Breast epithelium (tissue), 4 donors: ENCODE measurements around the gene SORBS2. TPM values are rescaled to one million over a fixed set of nuclear protein-coding genes. Genes with fewer than 3 reads are reported as not detected.

Experiments
- DNase-seq, 2 donors: peaks; one replicate each; pipeline ENCODE4 v3.0.0-alpha.2; 2019; ENCODE audit warnings: low spot score in 2 of 2
- H3K27ac ChIP-seq, 2 donors: fragments of 200-600 bp; sonication (generic) in 1 of 2; one replicate each; pipeline ENCODE4 v1.5.1; 2016 to 2019; ENCODE audit warnings: mild to moderate bottlenecking in 1 of 2
- H3K27me3 ChIP-seq, 2 donors: fragments of 200-600 bp; sonication (generic) in 1 of 2; one replicate each; pipeline versions ENCODE4 v1.5.1 to v1.6.0; 2017 to 2019; ENCODE audit warnings: control low read depth in 1 of 2, mild to moderate bottlenecking in 1 of 2
- H3K36me3 ChIP-seq: fragments of 200-600 bp; one replicate; pipeline ENCODE4 v1.5.1; 2019
- H3K4me1 ChIP-seq, 2 donors: fragments of 200-600 bp; sonication (generic); one replicate each; pipeline ENCODE4 v1.5.1; 2016 to 2019; ENCODE audit warnings: control low read depth in 1 of 2
- H3K4me3 ChIP-seq, 3 donors: fragments of 200-600 bp; sonication (generic); 1 replicate in 2 of 3; 2 replicates in 1 of 3; pipeline ENCODE4 v1.5.1; 2016 to 2019; ENCODE audit warnings: mild to moderate bottlenecking in 3 of 3, moderate library complexity in 2 of 3
- H3K9me3 ChIP-seq, 2 donors: fragments of 200-600 bp; sonication (generic) in 1 of 2; one replicate each; pipeline ENCODE4 v1.5.1; 2016 to 2019; ENCODE audit warnings: control low read depth in 1 of 2
- CTCF ChIP-seq, 3 donors: fragments of 450-650 bp; IDR thresholded peaks; one replicate each; pipeline ENCODE4 v1.5.1; 2016 to 2017; ENCODE audit warnings: antibody characterized with exemption in 3 of 3, mild to moderate bottlenecking in 3 of 3, moderate library complexity in 3 of 3
- POLR2A ChIP-seq: fragments of 450-650 bp; IDR thresholded peaks from one replicate; pipeline ENCODE4 v1.6.1; 2016; ENCODE audit warnings: antibody characterized with exemption, mild to moderate bottlenecking, moderate library complexity
- POLR2AphosphoS5 ChIP-seq, 3 donors: sonication (generic); formaldehyde crosslinking; IDR thresholded peaks; one replicate each; pipeline ENCODE4 v1.6.1; 2017; ENCODE audit warnings: antibody characterized with exemption in 3 of 3
- intact Hi-C: fragments of 100-400 bp; cut with DNase I; formaldehyde crosslinking; loops from one replicate; pipeline ENCODE4 v1.15.1; 2023; ENCODE audit warnings: low total_unique reads
- total RNA-seq, 3 donors: library from RNA; depleted of rRNA; stranded (reverse); fragments of >200 nt; gene quantifications; one replicate each; pipeline ENCODE4 v1.1.0, GENCODE V29; 2016

Gene SORBS2
- total RNA-seq, 3 donors from 2014 or later = 21.8 to 132 (median 105) TPM

- intact Hi-C loops = no loop called here
- TF ChIP-seq POLR2AphosphoS5 (IDR thresholded peaks at IDR 0.05) = no peak
- TF ChIP-seq CTCF (IDR thresholded peaks at IDR 0.05) = no peak
- no peak for TF ChIP-seq POLR2A
- DNase-seq = no peak
- Histone ChIP-seq H3K4me3 (peak overlapping the region; percentile 10 to 67 (median 53)), H3K4me1 (no peaks in the 10 kb centered on the region), H3K27me3 (no peaks in the 10 kb centered on the region), H3K9me3 (no peaks in the 10 kb centered on the region), H3K36me3 (no peaks in the 10 kb centered on the region), H3K27ac (peak overlapping the region; percentile 74 to 75)
These were observed 1.1 kb downstream of the SORBS2 start for GRCh38 chr4:185810746-185811508.

GRCh38 chr4:185809533-185810071, 2.4 kb downstream of the SORBS2 start:
- H3K27me3 ChIP-seq = no peaks in the 10 kb centered on the region
- H3K4me3 ChIP-seq = peak overlapping the region in 2 of 3 donors; percentile 53 to 67
- DNase-seq = no peak
- H3K36me3 ChIP-seq = no peaks in the 10 kb centered on the region
- TF ChIP-seq POLR2A (no peak), CTCF (IDR thresholded peaks at IDR 0.05) (no peak), POLR2AphosphoS5 (IDR thresholded peaks at IDR 0.05) (no peak)
- no peaks in the 10 kb centered on the region for H3K4me1 ChIP-seq
- intact Hi-C loops = no loop called here
- peak overlapping the region; percentile 74 to 75 for H3K27ac ChIP-seq
- H3K9me3 ChIP-seq = no peaks in the 10 kb centered on the region

GRCh38 chr4:185809121-185809520, 2.9 kb downstream of the SORBS2 start:
- H3K27ac ChIP-seq = peak overlapping the region in 1 of 2 donors; percentile 74
- peak overlapping the region in 2 of 3 donors; percentile 53 to 67 for H3K4me3 ChIP-seq

GRCh38 chr4:185805979-185806378, 6.0 kb downstream of the SORBS2 start:
- Histone ChIP-seq H3K4me1 (no peaks in the 10 kb centered on the region), H3K36me3 (no peaks in the 10 kb centered on the region)
- DNase-seq = no peak

More at GRCh38 chr4:185809121-185809520, 2.9 kb downstream of the SORBS2 start:
- no peaks in the 10 kb centered on the region for H3K36me3 ChIP-seq
- no peak for DNase-seq
- TF ChIP-seq CTCF (IDR thresholded peaks at IDR 0.05) (no peak), POLR2A (no peak), POLR2AphosphoS5 (IDR thresholded peaks at IDR 0.05) (no peak)
- intact Hi-C loops = no loop called here
- H3K9me3 ChIP-seq = no peaks in the 10 kb centered on the region
- no peaks in the 10 kb centered on the region for H3K27me3 ChIP-seq
- no peaks in the 10 kb centered on the region for H3K4me1 ChIP-seq

More at GRCh38 chr4:185805979-185806378, 6.0 kb downstream of the SORBS2 start:
- intact Hi-C loops = no loop called here
- TF ChIP-seq POLR2AphosphoS5 (IDR thresholded peaks at IDR 0.05) = no peak
- no peak for TF ChIP-seq POLR2A
- TF ChIP-seq CTCF (IDR thresholded peaks at IDR 0.05) = no peak
- H3K9me3 ChIP-seq = no peaks in the 10 kb centered on the region
- no peaks in the 10 kb centered on the region for H3K27me3 ChIP-seq
- H3K27ac ChIP-seq = no peak overlapping the region
- H3K4me3 ChIP-seq = no peak overlapping the region
